Stimulated activated naive CD8-positive, alpha-beta T cell treated with anti-CD3 and anti-CD28 coated beads, Interleukin-15, Interleukin-2, amounts not matched to agents 100 U/mL and 50 U/mL, for 24 hours (primary cell): ENCODE results near the gene ARHGAP33.

Experiments used
- ATAC-seq: fragments of 150-1000 bp; cut with Tn5 transposase; one replicate; pipeline ENCODE4 v1.10.0; 2021
- DNase-seq: peaks from one replicate; pipeline ENCODE4 v3.0.0; 2021

Gene ARHGAP33

GRCh38 chr19:35775298-35776101 lies at the start of gene ARHGAP33:
Gene ARHGAP33, plus strand, starts transcription at chr19:35775564. Its CDS starts 95 bp downstream, at chr19:35775659.
- peak; percentile 100 for DNase-seq

GRCh38 chr19:35727053-35727955 lies 48.1 kb upstream of the ARHGAP33 start:
- DNase-seq (no peak), ATAC-seq (no peak)

More at GRCh38 chr19:35775298-35776101, at the start of gene ARHGAP33:
- peak; percentile 96 for ATAC-seq

GRCh38 chr19:35727956-35728706 lies 47.2 kb upstream of the ARHGAP33 start:
- ATAC-seq, result no peak
- DNase-seq, result no peak

GRCh38 chr19:35729021-35729420 lies 46.3 kb upstream of the ARHGAP33 start:
- DNase-seq (no peak), ATAC-seq (no peak)

GRCh38 chr19:35729763-35730162 lies 45.6 kb upstream of the ARHGAP33 start:
- ATAC-seq, result no peak

DNA sequence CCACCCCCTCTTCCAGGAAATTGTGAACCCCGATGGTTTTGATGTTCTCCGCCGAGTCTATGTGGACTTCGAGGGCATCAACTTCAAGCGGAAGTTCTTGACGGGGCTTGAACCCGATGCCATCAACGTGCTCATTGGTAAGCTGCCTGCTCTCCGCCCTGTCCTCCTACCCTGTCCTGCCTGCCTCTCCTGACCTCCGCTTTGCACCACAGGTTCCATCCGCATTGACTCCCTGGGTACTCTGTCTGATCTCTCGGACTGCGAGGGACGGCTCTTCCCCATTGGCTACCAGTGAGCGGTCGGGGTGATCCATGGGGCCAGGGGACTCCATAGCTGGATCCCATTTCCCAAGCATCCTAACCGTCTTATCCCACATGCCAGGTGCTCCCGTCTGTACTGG lies 45.0 kb upstream of the ARHGAP33 start:
- no peak for DNase-seq
- no peak for ATAC-seq

More at GRCh38 chr19:35729763-35730162, 45.6 kb upstream of the ARHGAP33 start:
- DNase-seq, result no peak

- no peak for DNase-seq
- no peak for ATAC-seq
Measured at GRCh38 chr19:35731353-35731752, 44.0 kb upstream of the ARHGAP33 start.

DNA sequence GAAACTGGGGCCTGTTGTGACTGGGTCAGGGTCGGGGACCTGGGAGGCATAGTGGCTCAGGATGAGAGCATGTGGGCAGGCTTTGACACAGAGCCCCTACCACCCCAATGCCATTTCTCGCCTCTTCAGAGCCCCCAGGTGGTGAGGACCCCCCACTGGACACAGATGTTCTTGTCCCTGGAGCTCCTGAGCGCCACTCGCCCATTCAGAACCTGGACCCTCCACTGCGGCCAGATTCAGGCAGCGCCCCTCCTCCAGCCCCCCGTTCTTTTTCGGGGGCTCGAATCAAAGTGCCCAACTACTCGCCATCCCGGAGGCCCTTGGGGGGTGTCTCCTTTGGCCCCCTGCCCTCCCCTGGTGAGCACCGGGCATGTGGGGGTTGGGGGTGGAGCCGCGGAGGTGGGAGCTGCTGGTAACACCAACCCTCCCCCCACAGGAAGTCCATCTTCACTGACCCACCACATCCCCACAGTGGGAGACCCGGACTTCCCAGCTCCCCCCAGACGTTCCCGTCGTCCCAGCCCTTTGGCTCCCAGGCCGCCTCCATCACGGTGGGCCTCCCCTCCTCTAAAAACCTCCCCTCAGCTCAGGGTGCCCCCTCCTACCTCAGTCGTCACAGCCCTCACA lies 43.5 kb upstream of the ARHGAP33 start:
- DNase-seq (no peak), ATAC-seq (no peak)

DNA sequence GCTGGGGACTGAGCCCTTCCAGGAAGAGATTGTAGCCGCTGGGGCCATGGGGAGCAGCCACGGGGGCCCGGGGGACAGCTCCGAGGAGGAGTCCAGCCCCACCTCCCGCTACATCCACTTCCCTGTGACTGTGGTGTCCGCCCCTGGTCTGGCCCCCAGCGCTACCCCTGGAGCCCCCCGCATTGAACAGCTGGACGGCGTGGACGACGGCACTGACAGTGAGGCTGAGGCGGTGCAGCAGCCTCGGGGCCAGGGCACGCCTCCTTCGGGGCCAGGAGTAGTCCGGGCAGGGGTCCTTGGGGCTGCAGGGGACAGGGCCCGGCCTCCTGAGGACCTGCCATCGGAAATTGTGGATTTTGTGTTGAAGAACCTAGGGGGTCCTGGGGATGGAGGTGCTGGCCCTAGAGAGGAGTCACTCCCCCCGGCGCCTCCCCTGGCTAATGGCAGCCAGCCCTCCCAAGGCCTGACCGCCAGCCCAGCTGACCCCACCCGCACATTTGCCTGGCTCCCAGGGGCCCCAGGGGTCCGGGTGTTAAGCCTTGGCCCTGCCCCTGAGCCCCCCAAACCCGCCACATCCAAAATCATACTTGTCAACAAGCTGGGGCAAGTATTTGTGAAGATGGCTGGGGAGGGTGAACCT lies 42.7 kb upstream of the ARHGAP33 start:
- DNase-seq, result no peak
- no peak for ATAC-seq

GRCh38 chr19:35733180-35734125 lies 41.9 kb upstream of the ARHGAP33 start:
- no peak for ATAC-seq
- DNase-seq, result no peak

- ATAC-seq, result no peak
- DNase-seq, result no peak
Measured at GRCh38 chr19:35734273-35734672, 41.1 kb upstream of the ARHGAP33 start.

- no peak for ATAC-seq
Measured at GRCh38 chr19:35734889-35735288, 40.5 kb upstream of the ARHGAP33 start.

GRCh38 chr19:35736913-35737886 lies 38.2 kb upstream of the ARHGAP33 start:
- ATAC-seq (no peak), DNase-seq (peak; percentile 39)

More at GRCh38 chr19:35734889-35735288, 40.5 kb upstream of the ARHGAP33 start:
- no peak for DNase-seq

- DNase-seq (no peak), ATAC-seq (no peak)
Measured at GRCh38 chr19:35738021-35738886, 37.1 kb upstream of the ARHGAP33 start.

DNA sequence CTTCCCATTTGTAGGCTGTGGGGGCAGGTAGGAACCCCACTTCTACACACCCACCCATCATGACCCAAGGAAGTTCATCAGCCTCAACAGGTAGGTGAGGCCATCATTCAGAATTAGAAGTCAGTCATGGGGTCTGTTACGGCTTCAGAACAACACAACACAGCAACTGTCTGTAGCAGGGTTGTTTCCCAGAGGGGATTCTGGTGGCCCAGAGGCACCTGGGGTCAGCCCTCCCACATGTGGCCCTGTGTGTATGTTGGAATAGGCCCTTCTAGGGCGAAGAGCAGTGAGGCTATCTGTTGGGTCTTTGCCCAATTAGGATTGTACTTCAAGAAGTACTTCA lies 36.5 kb upstream of the ARHGAP33 start:
- DNase-seq (no peak), ATAC-seq (no peak)

DNA sequence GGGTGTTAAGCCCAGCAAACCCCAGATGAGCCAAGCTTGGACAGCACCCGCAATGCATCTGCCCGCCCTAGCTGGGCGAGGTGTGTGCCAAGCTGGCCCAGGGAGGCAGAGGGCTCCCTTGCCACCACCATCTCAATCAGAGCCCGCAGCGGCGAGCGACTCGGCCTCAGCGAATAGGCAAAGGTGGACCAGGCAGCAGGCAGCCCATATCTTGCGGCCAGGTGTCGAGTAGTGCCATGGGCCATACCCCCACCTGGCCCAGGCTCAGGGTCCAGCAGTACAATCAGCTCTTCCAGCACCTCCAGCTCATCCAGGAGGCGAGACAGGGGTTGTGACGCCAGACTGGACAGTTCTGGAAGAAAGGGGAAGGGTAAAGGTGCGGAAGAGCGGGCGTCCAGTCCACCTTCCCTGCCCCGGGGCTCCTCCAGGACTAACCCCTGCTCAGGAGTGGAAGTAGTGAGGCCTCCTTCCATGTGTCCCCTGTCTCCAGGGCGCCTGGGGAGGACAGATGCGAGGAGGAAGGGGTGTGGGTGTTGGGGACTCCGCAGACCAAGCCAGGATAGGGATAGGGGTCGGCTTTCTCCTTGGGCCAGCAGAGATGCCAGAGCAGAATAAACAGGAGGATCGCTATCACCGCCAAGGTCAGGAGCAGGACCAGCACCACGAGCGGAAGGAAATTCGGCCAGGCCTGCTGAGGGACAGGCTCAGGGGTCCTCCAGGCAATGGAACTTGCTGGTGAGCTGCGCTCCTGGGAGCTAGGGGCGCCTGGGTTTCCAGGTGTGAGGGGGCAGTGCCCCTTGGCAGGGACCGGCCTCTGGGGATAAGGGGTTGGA lies 35.9 kb upstream of the ARHGAP33 start:
- no peak for DNase-seq
- ATAC-seq, result no peak

GRCh38 chr19:35740108-35740422 lies 35.3 kb upstream of the ARHGAP33 start:
- DNase-seq (no peak), ATAC-seq (peak; percentile 10)
